Fibroblast of pulmonary artery (primary cell): ENCODE measurements around the gene CASR.
"Not testable (repeated sequence)": the region's sequence is repeated elsewhere in the genome, so short reads cannot be mapped to it uniquely, and the experiment has no call there.

Experiments used
- DNase-seq: peaks from one replicate; pipeline ENCODE4 v3.0.0-alpha.2; 2010; ENCODE audit warnings: low read depth
- H3K4me3 ChIP-seq: replicated peaks from 2 replicates; pipeline ENCODE4 v1.5.1; 2011; ENCODE audit warnings: low read depth, mild to moderate bottlenecking, control low read depth, low read length, moderate library complexity
- TF ChIP-seq, protein P1 (sequence below): IDR thresholded peaks from 2 replicates; pipeline ENCODE4 v1.5.1; 2011; ENCODE audit warnings: mild to moderate bottlenecking, control low read depth, low read length, inconsistent platforms; ENCODE audit errors: missing control alignments

CASR gene

GRCh38 chr3:122188737-122189136 is 5.3 kb downstream of the CASR start:
- no peak for DNase-seq
- no peak overlapping the region for H3K4me3 ChIP-seq
- TF ChIP-seq, protein P1, sequence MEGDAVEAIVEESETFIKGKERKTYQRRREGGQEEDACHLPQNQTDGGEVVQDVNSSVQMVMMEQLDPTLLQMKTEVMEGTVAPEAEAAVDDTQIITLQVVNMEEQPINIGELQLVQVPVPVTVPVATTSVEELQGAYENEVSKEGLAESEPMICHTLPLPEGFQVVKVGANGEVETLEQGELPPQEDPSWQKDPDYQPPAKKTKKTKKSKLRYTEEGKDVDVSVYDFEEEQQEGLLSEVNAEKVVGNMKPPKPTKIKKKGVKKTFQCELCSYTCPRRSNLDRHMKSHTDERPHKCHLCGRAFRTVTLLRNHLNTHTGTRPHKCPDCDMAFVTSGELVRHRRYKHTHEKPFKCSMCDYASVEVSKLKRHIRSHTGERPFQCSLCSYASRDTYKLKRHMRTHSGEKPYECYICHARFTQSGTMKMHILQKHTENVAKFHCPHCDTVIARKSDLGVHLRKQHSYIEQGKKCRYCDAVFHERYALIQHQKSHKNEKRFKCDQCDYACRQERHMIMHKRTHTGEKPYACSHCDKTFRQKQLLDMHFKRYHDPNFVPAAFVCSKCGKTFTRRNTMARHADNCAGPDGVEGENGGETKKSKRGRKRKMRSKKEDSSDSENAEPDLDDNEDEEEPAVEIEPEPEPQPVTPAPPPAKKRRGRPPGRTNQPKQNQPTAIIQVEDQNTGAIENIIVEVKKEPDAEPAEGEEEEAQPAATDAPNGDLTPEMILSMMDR: no peak

GRCh38 chr3:122189357-122189756 is 5.9 kb downstream of the CASR start:
- TF ChIP-seq, protein P1: no peak
- no peak for DNase-seq

GRCh38 chr3:122190525-122190924 is 7.1 kb downstream of the CASR start:
- no peak overlapping the region for H3K4me3 ChIP-seq
- no peak for DNase-seq
- TF ChIP-seq, protein P1: no peak

More at GRCh38 chr3:122189357-122189756, 5.9 kb downstream of the CASR start:
- no peak overlapping the region for H3K4me3 ChIP-seq

GRCh38 chr3:122198966-122199365 is 15.5 kb downstream of the CASR start:
- TF ChIP-seq, protein P1: no peak
- DNase-seq: no peak
- no peak overlapping the region for H3K4me3 ChIP-seq

- no peak for DNase-seq
- TF ChIP-seq, protein P1: no peak
- H3K4me3 ChIP-seq: no peak overlapping the region
Observed at GRCh38 chr3:122199552-122199951, 16.1 kb downstream of the CASR start.

DNA sequence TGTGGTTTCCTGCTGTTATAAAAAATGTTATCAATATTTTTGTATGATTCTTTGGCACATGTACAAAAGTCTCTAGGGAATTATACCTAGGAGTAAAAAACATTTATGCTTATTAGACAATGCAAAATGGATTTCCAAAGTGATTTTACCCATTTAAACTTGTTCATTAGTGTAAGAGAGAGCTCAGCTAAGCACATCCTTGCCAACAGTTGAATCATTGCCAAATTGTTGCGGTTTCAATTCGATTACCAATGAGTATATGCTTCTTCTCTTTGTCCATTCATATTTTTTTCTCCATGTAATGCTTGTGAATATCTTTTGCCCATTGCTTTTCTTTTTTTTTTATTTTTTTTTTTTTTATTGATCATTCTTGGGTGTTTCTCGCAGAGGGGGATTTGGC is 17.2 kb downstream of the CASR start:
- TF ChIP-seq, protein P1: no peak
- DNase-seq: no peak
- H3K4me3 ChIP-seq: no peak overlapping the region

DNA sequence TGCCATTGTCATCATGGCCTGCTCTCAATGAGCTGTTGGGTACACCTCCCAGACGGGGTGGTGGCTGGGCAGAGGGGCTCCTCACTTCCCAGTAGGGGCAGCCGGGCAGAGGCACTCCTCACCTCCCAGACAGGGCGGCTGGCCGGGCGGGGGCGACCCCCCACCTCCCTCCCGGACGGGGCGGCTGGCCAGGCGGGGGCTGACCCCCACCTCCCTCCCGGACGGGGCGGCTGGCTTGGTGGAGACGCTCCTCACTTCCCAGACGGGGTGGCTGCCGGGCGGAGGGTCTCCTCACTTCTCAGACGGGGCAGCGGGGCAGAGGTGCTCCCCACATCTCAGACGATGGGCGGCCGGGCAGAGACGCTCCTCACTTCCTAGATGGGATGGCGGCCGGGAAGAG is 18.0 kb downstream of the CASR start:
- H3K4me3 ChIP-seq, DNase-seq: not testable (repeated sequence)
